ENCODE data around the gene UBE2D3. TPM values are rescaled to one million over a fixed set of nuclear protein-coding genes. Genes with fewer than 3 reads are reported as not detected.

Gene UBE2D3
- polyA plus RNA-seq, 2 of the 4 experiments (the other 2 are of a cell fraction): 186 to 338 TPM

GRCh38 chr4:102826890-102827673, at the start of gene UBE2D3 (continued):
- TF ChIP-seq USF2 (IDR thresholded peaks at IDR 0.05) (no peak), HOXB13 (CRISPR knock-in tag; IDR thresholded peaks at IDR 0.05; ENCODE audit: low read depth) (no peak), MAZ (IDR thresholded peaks at IDR 0.05; ENCODE audit: borderline replicate concordance, low read depth, low read length) (no peak), CEBPB (IDR thresholded peaks at IDR 0.05) (no peak), RAD21 (conservative IDR thresholded peaks at IDR 0.05 in 1 of 2, IDR thresholded peaks at IDR 0.05 in 1 of 2) (peak in 1 of 2 experiments; percentile 2; a peak in 1 of 5 replicates), RCOR1 (IDR thresholded peaks at IDR 0.05; ENCODE audit: low read depth, low read length) (no peak), FOSL2 (IDR thresholded peaks at IDR 0.05) (no peak), FOSL2 (CRISPR knock-in tag; IDR thresholded peaks at IDR 0.05) (no peak), REST (IDR thresholded peaks at IDR 0.05) (no peak), TFCP2L1 (CRISPR knock-in tag; IDR thresholded peaks at IDR 0.05) (0 out of 2 replicates have a peak, but pooled peaks have one; percentile 34), SREBF2 (IDR thresholded peaks at IDR 0.05) (no peak), FOSB (CRISPR knock-in tag; IDR thresholded peaks at IDR 0.05) (peak; percentile 67; the same call in 1 of the 2 replicates), ESRRA (IDR thresholded peaks at IDR 0.05; ENCODE audit: borderline replicate concordance, low read length) (no peak), HES2 (IDR thresholded peaks at IDR 0.05) (no peak), JUN (IDR thresholded peaks at IDR 0.05) (peak; percentile 75 to 85; a peak in 4 of 5 replicates), CHD2 (IDR thresholded peaks at IDR 0.05; ENCODE audit: low read length, partially characterized antibody) (peak; percentile 80), EP300 (IDR thresholded peaks at IDR 0.05) (peak in 1 of 2 experiments; percentile 39; a peak in 1 of 5 replicates), HDAC2 (IDR thresholded peaks at IDR 0.05) (no peak), CTCF (IDR thresholded peaks at IDR 0.05) (no peak), BHLHE40 (IDR thresholded peaks at IDR 0.05; ENCODE audit: low read depth, low read length) (no peak), KDM5A (IDR thresholded peaks at IDR 0.05) (no peak), NFE2L2 (conservative IDR thresholded peaks at IDR 0.05; ENCODE audit: low read length) (no peak), HOXA7 (CRISPR knock-in tag; IDR thresholded peaks at IDR 0.05) (peak; percentile 68; the same call in 1 of the 2 replicates)

All from A549 (cell line).